Measurements from ENCODE around the gene PACS1. TPM values are rescaled to one million over a fixed set of nuclear protein-coding genes. Genes with fewer than 3 reads are reported as not detected.
A peak's percentile ranks its signal among the peaks of the same experiment; 100 is the strongest.

Gene PACS1
- total RNA-seq, 1 experiment from 2014 or later, result 41.1 TPM

DNA sequence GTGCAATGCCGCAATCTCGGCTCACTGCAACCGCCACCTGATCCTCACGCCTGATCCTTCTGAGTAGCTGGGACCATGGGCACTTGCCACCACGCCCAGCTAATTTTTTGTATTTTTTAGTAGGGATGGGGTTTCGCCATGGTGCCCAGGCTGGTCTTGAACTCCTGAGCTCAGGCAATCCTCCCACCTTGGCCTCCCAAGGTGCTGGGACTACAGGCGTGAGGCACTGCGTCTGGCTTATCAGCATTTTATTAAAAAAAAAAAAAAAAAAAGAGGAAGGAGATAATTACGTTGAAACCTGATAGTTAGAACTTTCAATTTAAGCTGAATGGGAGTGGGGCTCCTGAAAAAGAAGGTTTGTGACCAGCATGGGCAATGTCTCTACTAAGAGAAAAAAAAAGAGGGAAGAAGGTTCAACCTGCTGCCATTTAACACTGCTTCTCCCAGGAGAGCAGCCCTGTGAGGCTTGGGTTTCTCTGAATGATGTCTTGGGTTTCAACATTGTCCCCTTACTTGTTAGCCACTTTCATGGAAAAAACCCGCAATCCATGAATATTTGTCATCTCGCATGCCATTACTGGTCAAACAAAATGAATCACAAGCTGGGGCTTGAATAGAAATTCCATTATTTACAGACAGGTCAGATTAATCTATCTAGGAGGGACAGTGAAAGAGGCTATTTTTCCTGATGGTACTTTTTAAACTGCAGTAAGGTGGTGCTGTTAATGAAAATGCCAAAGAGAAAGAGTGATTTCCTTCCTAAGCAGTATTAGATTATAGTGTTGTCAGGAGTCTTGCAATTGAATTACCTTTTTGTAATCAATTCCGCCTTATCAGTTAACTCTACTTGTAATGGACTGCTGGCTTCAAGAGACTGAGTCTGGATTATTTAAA is 72.5 kb downstream of the PACS1 start:
- intact Hi-C loops (cut with micrococcal nuclease), result no loop called here
- Histone ChIP-seq H3K9me2 (ENCODE audit: insufficient read depth) (no peaks in the 10 kb centered on the region), H3K36me3 (ENCODE audit: control insufficient read depth in 1 of 2, insufficient read depth in 2 of 2, low read length in 2 of 2) (no peaks in the 10 kb centered on the region), H3K79me2 (ENCODE audit: insufficient read depth, low read length) (peaks cover 3% of the 10 kb centered on the region; the same call in 1 of the 2 replicates), H3K4me3 (replicated peaks in 1 of 2; ENCODE audit: low read depth in 1 of 2, low read length in 2 of 2) (no peak overlapping the region), H3K27me3 (ENCODE audit: insufficient read depth, low read length) (no peaks in the 10 kb centered on the region), H3K4me1 (ENCODE audit: control insufficient read depth in 1 of 2, insufficient read depth in 2 of 2, low read length in 2 of 2) (peaks cover 24 to 25% of the 10 kb centered on the region in 2 experiments), H3K4me2 (ENCODE audit: low read length) (peak overlapping the region; percentile 57), H4K20me1 (ENCODE audit: insufficient read depth) (no peaks in the 10 kb centered on the region), H3K27ac (ENCODE audit: low read depth, low read length) (peak overlapping the region; percentile 63; the same call in 1 of the 2 replicates), H2AFZ (ENCODE audit: low read depth, low read length, poor library complexity, severe bottlenecking) (no peak overlapping the region), H3K9me3 (ENCODE audit: control insufficient read depth in 1 of 2, insufficient read depth in 1 of 2, low read depth in 1 of 2, low read length in 2 of 2) (peaks cover 0 to 3% of the 10 kb centered on the region in 2 experiments; a peak in 1 of 4 replicates), H3K9ac (ENCODE audit: low read length) (no peak overlapping the region)
- TF ChIP-seq CTCF (IDR thresholded peaks at IDR 0.05 in 2 of 3, conservative IDR thresholded peaks at IDR 0.05 in 1 of 3; ENCODE audit: borderline replicate concordance in 1 of 3, insufficient read depth in 1 of 3, low read depth in 2 of 3, low read length in 2 of 3) (no peak), EZH2 (IDR thresholded peaks at IDR 0.05) (no peak), SP1 (IDR thresholded peaks at IDR 0.05; ENCODE audit: low read depth) (peak; percentile 39; the same call in 1 of the 2 replicates), EGR1 (IDR thresholded peaks at IDR 0.05; ENCODE audit: low read depth) (no peak)
- CTCF ChIA-PET, result interaction anchor here (1.0 kb wide), 1 partner anchor 9 kb away, joined by 4 read pairs; no protein-coding TSS in a partner anchor
- DNase-seq (ENCODE audit: low read depth, low spot score) (peak; percentile 35), ATAC-seq (peak; percentile 56)
- POLR2A ChIA-PET, result no interaction called here
- RAD21 ChIA-PET (ENCODE audit: low non-redundant PET in 1 of 2, low total read pairs in 2 of 2, uncharacterized antibody in 2 of 2, unreplicated experiment in 2 of 2), result no interaction called here
- BruUV-seq (replicated peaks), result no TSS peak

GRCh38 chr11:66143264-66143566 is 73.1 kb downstream of the PACS1 start:
- H3K79me2 ChIP-seq (ENCODE audit: insufficient read depth, low read length), result peaks cover 3% of the 10 kb centered on the region; the same call in 1 of the 2 replicates
- RAD21 ChIA-PET (ENCODE audit: low non-redundant PET in 1 of 2, low total read pairs in 2 of 2, uncharacterized antibody in 2 of 2, unreplicated experiment in 2 of 2), result no interaction called here
- CTCF ChIA-PET, result no interaction called here
- BruUV-seq (replicated peaks), result no TSS peak
- H3K4me1 ChIP-seq (ENCODE audit: control insufficient read depth in 1 of 2, insufficient read depth in 2 of 2, low read length in 2 of 2), result peaks cover 23% of the 10 kb centered on the region in 2 experiments
- no peak overlapping the region for H3K4me3 ChIP-seq (replicated peaks in 1 of 2; ENCODE audit: low read depth in 1 of 2, low read length in 2 of 2)
- peaks cover 0 to 3% of the 10 kb centered on the region in 2 experiments; a peak in 1 of 4 replicates for H3K9me3 ChIP-seq (ENCODE audit: control insufficient read depth in 1 of 2, insufficient read depth in 1 of 2, low read depth in 1 of 2, low read length in 2 of 2)
- no peaks in the 10 kb centered on the region for H3K9me2 ChIP-seq (ENCODE audit: insufficient read depth)
- H3K4me2 ChIP-seq (ENCODE audit: low read length), result peak overlapping the region; percentile 57
- no peak overlapping the region for H2AFZ ChIP-seq (ENCODE audit: low read depth, low read length, poor library complexity, severe bottlenecking)
- ATAC-seq (peak; percentile 39; the same call in 1 of the 2 replicates), DNase-seq (ENCODE audit: low read depth, low spot score) (no peak)
- peak overlapping the region; percentile 63; the same call in 1 of the 2 replicates for H3K27ac ChIP-seq (ENCODE audit: low read depth, low read length)
- H3K27me3 ChIP-seq (ENCODE audit: insufficient read depth, low read length), result no peaks in the 10 kb centered on the region
- no peaks in the 10 kb centered on the region for H4K20me1 ChIP-seq (ENCODE audit: insufficient read depth)
- no peak overlapping the region for H3K9ac ChIP-seq (ENCODE audit: low read length)
- H3K36me3 ChIP-seq (ENCODE audit: control insufficient read depth in 1 of 2, insufficient read depth in 2 of 2, low read length in 2 of 2), result no peaks in the 10 kb centered on the region
- intact Hi-C loops (cut with micrococcal nuclease), result no loop called here
- POLR2A ChIA-PET, result no interaction called here
- TF ChIP-seq POLR2AphosphoS5 (IDR thresholded peaks at IDR 0.05; ENCODE audit: low read depth, low read length) (no peak), JUND (IDR thresholded peaks at IDR 0.05) (no peak), POLR2A (IDR thresholded peaks at IDR 0.05; ENCODE audit: borderline replicate concordance, extremely low read depth, insufficient read depth, insufficient read length) (no peak), SIN3A (IDR thresholded peaks at IDR 0.05; ENCODE audit: low read depth) (no peak), YY1 (IDR thresholded peaks at IDR 0.05; ENCODE audit: extremely low read depth, insufficient replicate concordance, low read depth, low read length) (no peak), ZFX (IDR thresholded peaks at IDR 0.05) (no peak), SRF (IDR thresholded peaks at IDR 0.05; ENCODE audit: low read depth) (no peak), EGR1 (IDR thresholded peaks at IDR 0.05; ENCODE audit: low read depth) (no peak), RAD21 (IDR thresholded peaks at IDR 0.05; ENCODE audit: low read depth) (no peak)
- TF ChIP-seq, protein P1, sequence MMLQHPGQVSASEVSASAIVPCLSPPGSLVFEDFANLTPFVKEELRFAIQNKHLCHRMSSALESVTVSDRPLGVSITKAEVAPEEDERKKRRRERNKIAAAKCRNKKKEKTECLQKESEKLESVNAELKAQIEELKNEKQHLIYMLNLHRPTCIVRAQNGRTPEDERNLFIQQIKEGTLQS (IDR thresholded peaks at IDR 0.05), result no peak
- TF ChIP-seq, protein P2, sequence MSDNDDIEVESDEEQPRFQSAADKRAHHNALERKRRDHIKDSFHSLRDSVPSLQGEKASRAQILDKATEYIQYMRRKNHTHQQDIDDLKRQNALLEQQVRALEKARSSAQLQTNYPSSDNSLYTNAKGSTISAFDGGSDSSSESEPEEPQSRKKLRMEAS (IDR thresholded peaks at IDR 0.05), result no peak
- TF ChIP-seq, protein P3, sequence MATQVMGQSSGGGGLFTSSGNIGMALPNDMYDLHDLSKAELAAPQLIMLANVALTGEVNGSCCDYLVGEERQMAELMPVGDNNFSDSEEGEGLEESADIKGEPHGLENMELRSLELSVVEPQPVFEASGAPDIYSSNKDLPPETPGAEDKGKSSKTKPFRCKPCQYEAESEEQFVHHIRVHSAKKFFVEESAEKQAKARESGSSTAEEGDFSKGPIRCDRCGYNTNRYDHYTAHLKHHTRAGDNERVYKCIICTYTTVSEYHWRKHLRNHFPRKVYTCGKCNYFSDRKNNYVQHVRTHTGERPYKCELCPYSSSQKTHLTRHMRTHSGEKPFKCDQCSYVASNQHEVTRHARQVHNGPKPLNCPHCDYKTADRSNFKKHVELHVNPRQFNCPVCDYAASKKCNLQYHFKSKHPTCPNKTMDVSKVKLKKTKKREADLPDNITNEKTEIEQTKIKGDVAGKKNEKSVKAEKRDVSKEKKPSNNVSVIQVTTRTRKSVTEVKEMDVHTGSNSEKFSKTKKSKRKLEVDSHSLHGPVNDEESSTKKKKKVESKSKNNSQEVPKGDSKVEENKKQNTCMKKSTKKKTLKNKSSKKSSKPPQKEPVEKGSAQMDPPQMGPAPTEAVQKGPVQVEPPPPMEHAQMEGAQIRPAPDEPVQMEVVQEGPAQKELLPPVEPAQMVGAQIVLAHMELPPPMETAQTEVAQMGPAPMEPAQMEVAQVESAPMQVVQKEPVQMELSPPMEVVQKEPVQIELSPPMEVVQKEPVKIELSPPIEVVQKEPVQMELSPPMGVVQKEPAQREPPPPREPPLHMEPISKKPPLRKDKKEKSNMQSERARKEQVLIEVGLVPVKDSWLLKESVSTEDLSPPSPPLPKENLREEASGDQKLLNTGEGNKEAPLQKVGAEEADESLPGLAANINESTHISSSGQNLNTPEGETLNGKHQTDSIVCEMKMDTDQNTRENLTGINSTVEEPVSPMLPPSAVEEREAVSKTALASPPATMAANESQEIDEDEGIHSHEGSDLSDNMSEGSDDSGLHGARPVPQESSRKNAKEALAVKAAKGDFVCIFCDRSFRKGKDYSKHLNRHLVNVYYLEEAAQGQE (IDR thresholded peaks at IDR 0.05; ENCODE audit: low read depth), result no peak

All from HCT116 (cell line).